Loucy (cell line): ENCODE data around the gene EPG5.

Experiments used
- H2AFZ ChIP-seq: fragments of 200-600 bp; sonication (generic); 2 replicates; pipeline ENCODE4 v1.6.0; 2016; ENCODE audit warnings: antibody characterized with exemption, mild to moderate bottlenecking, low read length, moderate library complexity
- H3F3A ChIP-seq: fragments of 200-600 bp; 2 replicates; pipeline ENCODE4 v1.6.0; 2016; ENCODE audit warnings: antibody characterized with exemption, low read depth, mild to moderate bottlenecking
- H3K27me3 ChIP-seq: fragments of 200-600 bp; sonication (generic); 2 replicates; pipeline ENCODE4 v1.6.1; 2014; ENCODE audit warnings: low read length, mild to moderate bottlenecking; ENCODE audit not compliant: insufficient read depth, poor library complexity, severe bottlenecking
- H3K36me3 ChIP-seq: fragments of 200-600 bp; sonication (generic); 2 replicates; pipeline ENCODE4 v1.6.1; 2016; ENCODE audit warnings: low read length; ENCODE audit not compliant: insufficient read depth
- H3K4me1 ChIP-seq: fragments of 200-600 bp; sonication (generic); 2 replicates; pipeline ENCODE4 v1.5.1; 2014; ENCODE audit warnings: low read length, mild to moderate bottlenecking; ENCODE audit not compliant: insufficient read depth, poor library complexity, severe bottlenecking
- H3K4me2 ChIP-seq: fragments of 200-600 bp; sonication (generic); 2 replicates; pipeline ENCODE4 v1.6.0; 2014; ENCODE audit warnings: antibody characterized with exemption, low read length, low read depth, mild to moderate bottlenecking; ENCODE audit not compliant: poor library complexity, severe bottlenecking
- H3K4me3 ChIP-seq: fragments of 200-600 bp; sonication (generic); 2 replicates; pipeline ENCODE4 v1.5.1; 2014; ENCODE audit warnings: low read length, mild to moderate bottlenecking, mixed read lengths; ENCODE audit not compliant: poor library complexity, severe bottlenecking
- H3K79me2 ChIP-seq: fragments of 200-600 bp; sonication (generic); 2 replicates; pipeline ENCODE4 v1.6.1; 2014; ENCODE audit warnings: low read length; ENCODE audit not compliant: insufficient read depth
- H3K9ac ChIP-seq: fragments of 200-600 bp; sonication (generic); 2 replicates; pipeline ENCODE4 v1.6.0; 2014; ENCODE audit warnings: mild to moderate bottlenecking, low read depth, low read length, moderate library complexity; ENCODE audit not compliant: poor library complexity, severe bottlenecking
- H3K9me2 ChIP-seq: fragments of 200-600 bp; sonication (generic); replicated peaks from 2 replicates; pipeline ENCODE4 v1.6.1; 2016; ENCODE audit warnings: low read depth, low read length, mixed read lengths
- H3K9me3 ChIP-seq: fragments of 200-600 bp; sonication (generic); 2 replicates; pipeline ENCODE4 v1.6.1; 2014; ENCODE audit warnings: mild to moderate bottlenecking, antibody characterized with exemption, low read length, low read depth; ENCODE audit not compliant: insufficient read depth
- H4K20me1 ChIP-seq: fragments of 200-600 bp; sonication (generic); 2 replicates; pipeline ENCODE4 v1.6.0; 2014; ENCODE audit warnings: antibody characterized with exemption, low read length, mild to moderate bottlenecking; ENCODE audit not compliant: insufficient read depth, poor library complexity, severe bottlenecking
- CTCF ChIP-seq: fragments of 200-600 bp; sonication (generic); conservative IDR thresholded peaks from 2 replicates; pipeline ENCODE4 v1.5.1; 2014; ENCODE audit warnings: mild to moderate bottlenecking, antibody characterized with exemption, low read length
- EZH2phosphoT487 ChIP-seq: fragments of 200-600 bp; IDR thresholded peaks from 2 replicates; pipeline ENCODE4 v1.6.1; 2018; ENCODE audit warnings: antibody characterized with exemption, mild to moderate bottlenecking, moderate library complexity, borderline replicate concordance

EPG5 gene

GRCh38 chr18:45889419-45890064 lies 77.6 kb downstream of the EPG5 start:
- no peaks in the 10 kb centered on the region for H3K79me2 ChIP-seq
- no peak overlapping the region for H2AFZ ChIP-seq
- H3K4me2 ChIP-seq = no peak overlapping the region
- no peak overlapping the region for H3K9ac ChIP-seq
- no peaks in the 10 kb centered on the region for H3K27me3 ChIP-seq
- H3K4me1 ChIP-seq = no peaks in the 10 kb centered on the region
- H3K9me3 ChIP-seq = no peaks in the 10 kb centered on the region
- H3K9me2 ChIP-seq = no peaks in the 10 kb centered on the region
- H3F3A ChIP-seq = no peaks in the 10 kb centered on the region
- no peak for TF ChIP-seq EZH2phosphoT487
- no peak for TF ChIP-seq CTCF
- H3K4me3 ChIP-seq = no peak overlapping the region
- no peaks in the 10 kb centered on the region for H4K20me1 ChIP-seq
- peaks cover 25% of the 10 kb centered on the region; the same call in 1 of the 2 replicates for H3K36me3 ChIP-seq

- Histone ChIP-seq H4K20me1 (no peaks in the 10 kb centered on the region), H2AFZ (no peak overlapping the region), H3K4me1 (no peaks in the 10 kb centered on the region), H3K4me3 (no peak overlapping the region), H3K9me3 (no peaks in the 10 kb centered on the region), H3K9ac (no peak overlapping the region), H3K9me2 (no peaks in the 10 kb centered on the region), H3F3A (no peaks in the 10 kb centered on the region), H3K36me3 (peaks cover 40% of the 10 kb centered on the region; the same call in 1 of the 2 replicates), H3K79me2 (no peaks in the 10 kb centered on the region), H3K27me3 (no peaks in the 10 kb centered on the region), H3K4me2 (no peak overlapping the region)
- TF ChIP-seq EZH2phosphoT487 (no peak), CTCF (no peak)
Measured at GRCh38 chr18:45887585-45887984, 79.5 kb downstream of the EPG5 start.

GRCh38 chr18:45880876-45881558 lies 86.1 kb downstream of the EPG5 start:
- Histone ChIP-seq H3K4me1 (no peaks in the 10 kb centered on the region), H4K20me1 (no peaks in the 10 kb centered on the region), H3K27me3 (no peaks in the 10 kb centered on the region), H3K79me2 (no peaks in the 10 kb centered on the region), H2AFZ (no peak overlapping the region), H3K9me2 (no peaks in the 10 kb centered on the region), H3K36me3 (peaks cover 70% of the 10 kb centered on the region; the same call in 1 of the 2 replicates), H3K4me3 (no peak overlapping the region), H3F3A (no peaks in the 10 kb centered on the region), H3K9me3 (no peaks in the 10 kb centered on the region), H3K4me2 (no peak overlapping the region), H3K9ac (no peak overlapping the region)
- TF ChIP-seq EZH2phosphoT487 (no peak), CTCF (no peak)
